GM18507 (cell line): Measurements from ENCODE around the gene REEP6.
A peak's percentile ranks its signal among the peaks of the same experiment; 100 is the strongest.
"Not testable (repeated sequence)": the region's sequence is repeated elsewhere in the genome, so short reads cannot be mapped to it uniquely, and the experiment has no call there.

Experiments
- DNase-seq: peaks from one replicate; pipeline ENCODE4 v3.0.0; 2011; ENCODE audit warnings: low read depth; ENCODE audit not compliant: insufficient read length; ENCODE audit errors: extremely low spot score
- FAIRE-seq: peaks from 2 replicates; lab custom pipeline; 2011; peaks lifted over from hg19 to GRCh38; lab: Jason Lieb, UNC

Gene REEP6

DNA sequence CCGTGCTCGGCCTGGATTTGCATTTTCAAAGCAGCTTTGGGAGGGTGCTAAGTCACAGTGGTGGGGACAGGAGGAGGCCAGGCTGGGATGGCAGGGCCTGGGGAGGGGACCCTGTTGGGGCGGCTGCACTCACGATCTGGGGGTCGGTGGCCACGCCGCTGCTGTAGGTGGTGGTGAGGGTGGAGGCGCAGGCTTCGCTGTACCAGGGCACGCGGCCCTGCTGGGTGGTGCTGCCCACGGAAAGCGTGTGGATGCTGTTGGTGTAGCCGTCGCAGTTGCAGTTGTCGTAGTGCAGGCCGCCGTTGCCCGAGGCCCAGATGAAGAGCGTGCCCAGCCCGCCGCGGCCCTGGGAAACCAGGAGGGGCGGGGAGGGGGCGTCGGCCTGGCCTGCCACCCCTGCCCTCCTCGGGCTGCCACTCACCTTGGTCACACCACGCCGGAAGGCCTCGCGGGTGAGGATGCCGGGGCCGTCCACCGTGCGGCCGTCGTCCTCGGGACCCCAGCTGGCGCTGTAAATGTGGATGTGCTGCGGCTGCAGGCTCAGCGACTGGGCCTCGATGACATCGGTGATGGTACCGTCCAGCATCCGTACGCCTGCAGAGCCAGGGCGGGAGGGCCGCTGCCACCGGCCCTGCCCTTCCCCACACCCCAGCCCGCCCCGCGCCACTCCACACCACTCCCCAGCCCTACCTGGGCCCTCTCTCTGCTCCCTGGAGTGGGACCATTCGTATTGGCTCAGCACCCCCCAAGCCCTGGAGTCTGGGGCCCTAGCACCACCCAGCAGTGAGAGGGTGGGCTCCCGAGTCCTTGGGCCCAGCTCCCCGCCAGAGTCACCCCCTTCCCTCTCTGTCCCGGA is 4.0 kb upstream of the REEP6 start:
- DNase-seq (no peak), FAIRE-seq (no peak)

DNA sequence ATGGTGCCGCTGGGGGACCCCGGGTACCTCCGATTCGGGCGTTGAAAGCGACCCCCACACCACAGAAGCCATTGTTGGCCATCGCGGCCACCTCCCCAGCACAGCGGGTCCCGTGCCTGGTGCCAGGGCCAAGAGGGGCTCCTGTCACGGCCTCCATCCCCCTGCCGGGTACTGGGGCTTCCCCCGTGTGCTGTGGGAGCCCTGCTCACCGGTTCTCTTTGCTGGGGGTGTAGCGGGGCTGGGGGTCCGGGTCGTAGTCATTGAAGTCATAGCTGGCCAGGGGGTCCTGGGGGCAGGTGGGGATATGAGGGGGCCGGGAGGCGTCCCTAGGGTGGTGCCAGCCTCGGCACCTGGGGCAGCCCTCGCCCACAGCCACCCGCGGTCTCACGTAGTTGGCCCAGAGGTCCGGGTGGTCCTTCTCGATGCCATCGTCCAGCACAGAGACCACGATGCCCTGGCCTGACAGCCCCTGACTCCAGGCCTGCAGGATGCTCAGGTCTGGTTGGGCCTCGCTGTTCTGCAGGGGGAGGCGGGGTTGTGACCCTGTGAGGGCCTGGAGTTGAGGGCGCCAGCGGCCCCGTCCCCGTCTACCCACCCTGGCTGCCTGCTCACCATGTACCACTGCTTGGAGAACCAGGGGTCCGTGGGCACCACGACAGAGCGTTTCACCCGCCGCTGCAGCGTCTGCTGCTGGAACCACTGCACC is 3.3 kb upstream of the REEP6 start:
- DNase-seq (no peak), FAIRE-seq (no peak)

DNA sequence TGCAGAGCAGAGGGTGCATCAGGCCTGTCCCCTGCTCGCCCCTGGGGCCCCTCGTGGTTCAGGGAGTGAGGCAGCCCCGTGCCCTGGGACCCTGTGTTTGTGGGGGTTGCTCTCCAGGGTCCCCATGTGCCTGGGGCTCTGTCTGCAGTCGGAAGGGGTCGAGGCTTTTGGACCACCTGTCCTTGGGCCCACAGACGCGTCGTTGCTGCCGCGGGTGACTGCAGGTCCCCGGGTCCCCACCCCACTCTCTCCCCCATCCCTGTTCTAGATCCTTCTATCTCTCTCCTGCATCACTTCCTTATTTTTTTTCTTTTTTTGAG is 2.7 kb upstream of the REEP6 start:
- FAIRE-seq (no peak), DNase-seq (no peak)

DNA sequence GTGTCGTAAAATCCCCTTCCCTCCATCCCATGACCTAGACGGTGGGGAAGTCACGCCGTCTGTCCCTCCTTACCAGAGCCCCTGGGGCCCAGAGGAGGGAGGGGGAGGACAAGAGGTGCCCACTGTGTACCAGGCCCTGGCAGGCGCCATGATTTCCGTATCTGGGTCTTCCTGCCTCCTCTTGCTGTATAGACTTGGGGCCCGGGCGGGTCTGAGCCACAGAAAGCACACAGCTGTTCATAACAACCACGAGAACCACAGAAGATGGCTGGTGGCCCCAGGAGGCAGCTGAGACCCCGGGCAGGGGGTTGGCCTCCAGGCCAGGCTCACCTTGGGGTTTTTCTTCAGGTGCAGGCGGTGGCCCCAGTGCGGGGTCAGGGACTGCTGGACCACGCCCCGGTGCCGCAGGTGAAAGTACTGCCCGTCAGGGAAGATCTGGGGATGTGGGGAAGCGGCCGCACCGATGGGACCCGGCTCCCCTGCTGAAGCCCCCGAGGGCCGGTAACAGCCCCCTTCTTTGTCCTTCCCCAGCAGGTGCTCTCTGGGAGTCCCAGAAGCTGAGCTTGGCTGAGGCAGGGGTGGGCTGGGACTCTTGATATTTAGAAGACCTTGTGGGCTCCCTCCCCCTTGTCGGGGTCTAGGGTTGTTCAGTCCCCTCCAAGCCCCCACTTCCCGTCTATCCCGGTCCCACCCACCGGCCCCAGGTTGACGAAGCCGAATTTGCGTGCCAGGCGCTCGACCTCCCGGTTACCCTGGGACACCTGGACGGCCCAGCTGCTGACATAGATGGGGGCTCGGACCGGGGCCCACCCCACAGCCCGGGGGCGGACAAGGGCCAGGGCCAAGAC is 1.3 kb upstream of the REEP6 start:
- FAIRE-seq = no peak

DNA sequence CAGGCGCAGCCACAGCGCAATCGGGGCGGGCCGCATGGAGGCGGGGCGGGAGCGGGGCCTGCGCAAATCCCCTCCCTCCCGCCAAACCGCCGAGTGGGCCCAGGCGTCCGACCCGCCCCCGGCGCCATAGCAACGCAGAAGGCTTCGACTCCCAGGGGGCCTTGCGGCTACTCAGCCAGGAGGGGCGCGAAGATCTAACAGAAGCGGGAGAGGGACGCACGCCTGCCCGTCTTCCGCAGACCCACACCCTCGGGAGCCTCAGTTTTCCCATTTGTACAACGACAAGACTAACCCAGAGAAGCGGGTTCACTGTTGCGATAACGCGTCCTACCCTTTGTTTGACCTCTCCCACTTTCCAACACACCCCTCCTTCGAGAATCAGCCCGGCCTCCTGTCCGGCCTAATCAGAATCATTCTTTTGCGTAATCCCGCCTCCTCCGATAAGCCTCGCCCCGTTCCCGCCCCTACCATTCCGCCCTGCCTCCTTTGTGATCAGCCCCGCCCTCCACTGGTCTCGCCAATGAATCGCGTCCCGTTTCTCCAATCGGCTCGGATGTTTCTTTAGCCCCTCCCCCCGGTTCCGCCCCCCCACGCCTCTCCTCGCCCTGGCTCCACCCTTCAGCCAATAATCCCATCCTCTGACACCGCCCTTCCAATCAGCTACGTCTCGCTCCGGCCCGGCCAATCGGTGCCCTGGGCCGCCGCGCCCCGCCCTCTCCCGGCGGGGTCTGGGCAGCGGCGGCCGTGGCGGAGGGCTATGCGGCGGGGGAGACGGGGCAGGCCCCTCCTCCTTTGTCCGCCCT is 469 bp upstream of the REEP6 start, which contains the start of gene PCSK4:
TSS of gene PCSK4 (minus strand) at position 40 of the 803 bp plus-strand sequence. CDS start at position 36, 4 bp downstream.
- FAIRE-seq (peak; percentile 100), DNase-seq (peak; percentile 79)

More for the DNA sequence above, 1.3 kb upstream of the REEP6 start:
- DNase-seq = no peak

DNA sequence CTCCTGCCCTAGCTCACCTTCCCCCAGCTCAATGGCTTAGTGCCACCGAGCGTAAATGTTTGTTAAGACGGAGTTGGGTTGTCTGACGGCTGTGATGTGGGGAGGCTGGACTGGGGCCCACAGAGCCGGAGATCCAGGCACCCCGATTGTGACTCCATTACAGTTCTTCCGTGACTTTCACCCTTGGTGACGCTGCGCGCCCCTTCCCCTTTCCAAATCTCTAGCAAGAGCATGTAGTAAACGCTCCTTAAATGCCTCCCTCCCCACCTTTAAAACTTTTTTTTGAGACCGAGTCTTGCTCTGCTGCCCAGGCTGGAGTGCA is 829 bp downstream of the REEP6 start:
- FAIRE-seq (no peak), DNase-seq (no peak)

DNA sequence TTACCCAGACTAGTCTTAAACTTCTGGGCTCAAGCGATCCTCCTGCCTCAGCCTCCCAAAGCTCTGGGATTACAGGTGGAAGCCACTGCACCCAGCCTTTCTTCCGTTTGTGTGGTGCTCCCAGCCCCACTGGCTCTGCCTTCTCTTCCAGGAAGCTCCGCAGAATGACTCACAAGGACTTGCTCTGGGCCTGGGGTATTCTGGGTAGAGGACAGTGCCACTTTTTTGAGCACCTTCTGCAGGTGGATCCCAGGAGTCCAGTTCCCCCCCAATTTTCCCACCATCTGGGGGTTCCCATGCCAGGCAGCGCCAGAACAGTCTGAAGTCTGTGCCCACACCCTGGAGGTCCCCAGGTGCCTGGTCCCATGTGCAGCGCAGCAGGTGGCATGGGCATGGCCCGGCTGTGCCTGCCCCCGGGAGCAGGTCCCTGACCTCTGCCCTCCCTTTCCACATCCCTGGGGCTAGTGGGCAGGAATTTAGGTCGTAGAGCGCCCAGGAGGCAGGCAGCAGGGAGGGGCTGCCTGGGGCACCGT is 1.6 kb downstream of the REEP6 start:
- DNase-seq (no peak), FAIRE-seq (no peak)

DNA sequence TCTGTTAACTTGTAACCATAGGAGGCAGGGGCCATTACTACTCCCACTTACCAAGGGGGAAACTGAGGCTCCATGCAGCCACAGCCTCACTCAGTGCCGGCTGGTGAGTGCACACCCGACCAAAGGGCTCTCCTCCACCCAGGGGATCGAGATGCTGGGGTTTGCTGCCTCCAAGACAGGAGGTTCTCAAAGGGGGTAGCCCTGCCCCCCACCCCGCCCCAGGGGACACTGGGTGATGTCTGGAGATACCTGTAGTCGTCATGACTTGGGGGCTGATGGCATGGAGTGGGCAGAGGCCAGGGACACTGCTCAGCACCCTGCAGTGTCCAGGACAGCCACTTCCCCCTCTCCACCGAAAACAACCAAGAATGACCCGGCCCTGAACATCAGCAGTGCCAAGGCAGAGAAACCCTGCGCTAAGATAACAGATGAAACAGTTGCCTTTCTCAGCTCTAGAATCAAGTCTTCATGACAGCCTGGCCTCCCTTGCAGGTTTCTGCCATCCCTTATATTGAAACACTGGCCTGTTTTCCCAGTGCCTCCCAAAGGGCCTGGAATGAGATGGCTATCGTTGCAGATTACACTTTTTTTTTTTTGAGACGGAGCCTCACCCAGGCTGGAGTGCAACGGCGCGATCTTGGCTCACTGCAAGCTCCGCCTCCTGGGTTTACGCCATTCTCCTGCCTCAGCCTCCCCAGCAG is 3.3 kb downstream of the REEP6 start:
- FAIRE-seq (no peak), DNase-seq (no peak)

DNA sequence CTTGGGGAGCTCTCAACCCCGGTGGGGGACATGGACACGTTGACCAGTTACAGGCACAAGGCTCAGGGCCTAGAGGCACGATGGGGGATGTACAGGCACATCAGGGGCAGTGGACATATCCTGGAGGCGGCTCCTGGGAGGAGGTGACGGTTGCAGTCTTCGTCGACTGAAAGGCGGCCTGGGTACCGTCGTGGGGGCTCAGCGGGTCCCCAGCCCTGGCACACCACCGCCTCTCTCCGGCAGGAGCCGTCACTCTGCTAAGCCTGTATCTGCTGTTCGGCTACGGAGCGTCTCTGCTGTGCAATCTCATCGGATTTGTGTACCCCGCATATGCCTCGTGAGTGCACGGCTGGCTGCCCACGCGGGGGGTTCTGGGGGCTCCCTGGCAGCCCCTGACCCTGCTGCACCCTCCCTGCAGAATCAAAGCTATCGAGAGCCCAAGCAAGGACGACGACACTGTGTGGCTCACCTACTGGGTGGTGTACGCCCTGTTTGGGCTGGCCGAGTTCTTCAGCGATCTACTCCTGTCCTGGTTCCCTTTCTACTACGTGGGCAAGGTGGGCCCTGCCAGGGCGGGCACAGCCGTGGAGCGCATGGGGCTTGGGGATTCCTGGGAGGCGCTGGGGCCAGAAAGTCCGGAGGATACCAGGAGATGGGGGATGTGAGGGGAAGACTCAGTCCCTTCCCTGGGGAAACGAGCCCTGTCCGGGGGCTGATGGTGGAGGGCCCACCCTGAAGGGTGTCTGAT is 4.2 kb downstream of the REEP6 start:
- DNase-seq = no peak
- FAIRE-seq = no peak

DNA sequence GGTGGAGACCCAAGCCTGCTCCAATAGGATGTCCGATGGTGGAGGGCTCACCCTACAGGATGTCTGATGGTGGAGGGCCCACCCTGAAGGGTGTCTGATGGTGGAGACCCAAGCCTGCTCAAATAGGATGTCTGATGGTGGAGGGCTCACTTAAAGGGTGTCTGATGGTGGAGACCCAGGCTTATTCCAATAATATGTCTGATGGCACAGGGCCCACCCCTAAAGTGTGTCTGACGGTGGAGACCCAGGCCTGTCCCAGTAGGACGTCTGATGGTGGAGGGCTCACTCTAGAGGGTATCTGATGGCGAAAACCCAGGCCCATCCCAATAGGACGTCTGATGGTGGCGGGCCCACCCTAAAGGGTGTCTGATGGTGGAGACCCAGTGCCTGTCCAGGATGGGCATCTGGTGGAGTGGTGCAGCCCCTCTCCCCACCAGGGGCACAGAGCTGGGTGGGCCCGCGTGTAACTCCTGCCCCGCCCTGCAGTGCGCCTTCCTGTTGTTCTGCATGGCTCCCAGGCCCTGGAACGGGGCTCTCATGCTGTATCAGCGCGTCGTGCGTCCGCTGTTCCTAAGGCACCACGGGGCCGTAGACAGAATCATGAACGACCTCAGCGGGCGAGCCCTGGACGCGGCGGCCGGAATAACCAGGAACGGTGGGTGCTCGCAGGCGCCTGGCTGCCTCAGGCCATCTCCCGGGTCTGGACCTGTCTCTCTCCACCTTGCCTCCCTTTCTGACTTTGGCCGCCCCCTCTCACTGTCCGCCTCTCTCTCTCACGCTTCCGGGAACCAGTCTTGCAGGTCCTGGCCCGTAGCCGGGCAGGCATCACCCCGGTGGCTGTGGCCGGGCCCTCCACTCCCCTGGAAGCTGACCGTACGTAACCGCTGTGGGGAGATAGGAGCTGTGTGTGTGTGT is 5.1 kb downstream of the REEP6 start:
- DNase-seq (no peak), FAIRE-seq (no peak)

DNA sequence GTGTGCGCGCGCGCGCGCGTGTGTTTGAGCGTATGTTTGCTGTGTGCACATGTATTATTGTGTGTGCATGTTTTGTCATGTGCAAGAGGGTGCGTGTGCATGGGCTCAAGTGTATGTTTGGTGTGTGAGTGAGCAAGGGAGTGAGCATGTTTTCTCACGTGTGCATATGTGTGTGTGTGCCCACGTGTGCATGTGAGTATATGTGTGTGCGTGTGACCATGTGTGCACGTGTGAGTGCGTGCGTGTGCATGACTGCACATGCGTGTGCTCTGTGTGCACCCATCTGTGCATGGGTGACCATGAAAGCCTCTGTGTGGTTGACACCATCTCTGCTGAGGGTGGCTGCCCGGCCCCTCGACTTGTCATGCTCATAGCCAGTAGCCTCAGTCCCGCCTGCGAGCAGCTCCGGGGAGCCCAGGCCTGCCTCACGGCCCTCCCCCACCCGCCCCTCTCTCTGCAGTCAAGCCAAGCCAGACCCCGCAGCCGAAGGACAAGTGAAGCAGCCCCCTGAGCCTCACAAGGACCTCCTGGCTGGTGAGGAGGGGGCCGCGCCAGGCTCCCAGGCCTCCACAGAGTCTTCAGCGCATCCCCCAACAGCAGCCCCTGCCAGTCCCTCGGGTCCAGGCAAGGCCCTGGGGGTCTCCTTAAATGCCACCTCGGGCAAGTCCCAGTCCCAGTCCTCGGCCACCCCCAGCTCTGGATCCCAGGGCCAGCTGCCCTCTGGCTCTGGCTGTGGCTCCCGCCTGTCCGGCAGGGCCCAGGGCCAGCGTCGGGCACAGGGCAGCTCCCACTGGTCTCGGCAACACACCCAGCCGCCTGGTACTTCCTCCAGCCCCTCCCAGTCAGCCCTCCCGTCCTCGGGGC is 6.0 kb downstream of the REEP6 start:
- FAIRE-seq = no peak
- no peak for DNase-seq

DNA sequence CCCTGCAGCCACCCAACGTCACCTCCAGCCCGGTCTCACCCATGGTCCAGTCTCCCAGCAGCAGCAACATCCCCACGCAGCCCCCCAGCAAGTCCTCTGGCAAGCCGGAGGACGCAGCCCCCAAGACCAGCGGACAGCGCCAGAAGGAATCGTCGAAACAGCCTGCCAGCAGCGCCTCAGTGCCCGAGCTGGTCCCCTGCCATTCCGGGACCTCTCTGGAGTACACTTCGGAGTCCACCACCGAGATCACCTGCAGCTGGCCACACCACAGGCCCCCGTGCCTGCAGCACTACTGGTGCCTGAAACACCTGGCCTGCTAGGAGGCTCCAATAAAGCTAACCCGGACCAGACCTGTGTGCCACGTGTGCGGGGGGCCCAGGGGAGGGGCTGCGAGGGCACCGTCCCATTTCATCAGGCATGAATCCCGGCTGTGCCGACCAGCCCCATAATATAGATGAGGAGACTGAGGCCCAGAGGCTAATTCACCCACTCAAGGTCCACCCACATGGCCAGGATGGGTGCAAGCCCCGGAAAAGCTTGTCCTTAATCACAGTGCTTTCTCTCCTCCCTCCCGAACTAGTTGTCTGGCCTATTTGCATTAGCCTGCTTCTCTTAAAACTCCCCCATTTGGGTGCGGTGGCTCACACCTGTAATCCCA is 6.7 kb downstream of the REEP6 start:
- FAIRE-seq (no peak), DNase-seq (no peak)

DNA sequence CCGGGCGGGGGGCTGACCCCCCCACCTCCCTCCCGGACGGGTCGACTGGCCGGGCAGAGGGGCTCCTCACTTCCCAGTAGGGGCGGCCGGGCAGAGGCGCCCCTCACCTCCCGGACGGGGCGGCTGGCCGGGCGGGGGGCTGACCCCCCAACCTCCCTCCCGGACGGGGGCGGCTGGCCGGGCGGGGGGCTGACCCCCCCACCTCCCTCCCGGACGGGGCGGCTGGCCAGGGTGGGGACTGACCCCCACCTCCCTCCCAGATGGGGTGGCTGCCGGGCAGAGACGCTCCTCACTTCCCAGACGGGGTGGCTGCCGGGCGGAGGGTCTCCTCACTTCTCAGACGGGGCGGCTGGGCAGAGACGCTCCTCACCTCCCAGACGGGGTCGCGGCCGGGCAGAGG is 8.2 kb downstream of the REEP6 start:
- not testable (repeated sequence) for DNase-seq, FAIRE-seq

DNA sequence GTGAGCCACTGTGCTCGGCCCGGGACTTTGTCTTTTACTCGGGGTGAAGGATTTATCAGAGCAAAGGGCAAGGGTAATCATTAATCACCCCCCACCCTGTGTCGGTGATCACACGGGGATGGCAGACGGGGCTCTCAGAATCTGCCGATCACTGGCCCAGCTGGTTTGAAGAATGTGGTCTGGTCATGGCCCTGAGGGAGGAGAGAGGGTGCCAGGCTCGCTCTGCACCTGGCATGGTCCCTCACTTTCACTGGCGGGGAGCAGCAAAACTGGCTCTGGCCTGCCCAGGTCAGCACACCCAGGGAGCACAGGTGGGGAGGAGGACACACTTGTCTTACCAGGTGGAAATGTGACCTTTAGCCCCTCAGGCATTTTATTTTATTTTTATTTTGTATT is 10.2 kb downstream of the REEP6 start:
- FAIRE-seq (no peak), DNase-seq (no peak)

DNA sequence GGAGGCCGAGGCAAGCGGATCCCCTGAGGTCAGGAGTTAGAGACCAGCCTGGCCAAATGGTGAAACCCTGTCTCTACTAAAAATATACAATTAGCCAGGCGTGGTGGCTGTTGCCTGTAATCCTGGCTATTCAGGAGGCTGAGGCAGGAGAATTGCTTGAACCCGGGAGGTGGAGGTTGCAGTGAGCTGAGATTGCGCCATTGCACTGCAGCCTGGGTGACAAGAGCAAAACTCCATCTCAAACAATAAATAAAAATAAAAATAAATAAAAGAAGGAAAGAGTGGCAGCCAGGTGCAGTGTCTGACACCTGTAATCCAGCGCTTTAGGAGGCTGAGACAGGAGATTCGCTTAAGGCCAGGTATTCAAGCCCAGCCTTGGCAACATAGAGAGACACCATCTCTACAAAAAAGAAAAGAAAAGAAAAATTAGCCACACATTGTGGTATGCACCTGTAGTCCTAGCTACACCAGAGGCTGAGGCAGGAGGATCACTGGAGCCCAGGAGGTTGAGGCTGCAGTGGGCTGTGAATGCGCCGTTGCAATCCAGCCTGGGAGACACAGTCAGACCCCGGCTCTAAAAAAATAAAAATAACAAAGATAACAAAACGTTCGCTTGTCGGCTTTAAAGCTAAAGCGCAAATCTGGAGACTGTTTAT is 11.6 kb downstream of the REEP6 start:
- DNase-seq (no peak), FAIRE-seq (no peak)
